Neural progenitor cell (in vitro differentiated cells): ENCODE data around the gene SSH3.

ENCODE experiments used
- CTCF ChIP-seq: fragments of 200-600 bp; sonication (generic); IDR thresholded peaks from 2 replicates; pipeline ENCODE4 v1.5.1; 2017; ENCODE audit warnings: antibody characterized with exemption, mild to moderate bottlenecking
- EZH2 ChIP-seq: fragments of 200-600 bp; sonication (generic); IDR thresholded peaks from 2 replicates; pipeline ENCODE4 v1.6.1; 2017; ENCODE audit warnings: antibody characterized with exemption, mild to moderate bottlenecking, moderate library complexity
- EZH2phosphoT487 ChIP-seq: fragments of 200-600 bp; sonication (generic); IDR thresholded peaks from 2 replicates; pipeline ENCODE4 v1.6.1; 2017; ENCODE audit warnings: antibody characterized with exemption

GRCh38 chr11:67322049-67322448 lies 18.7 kb downstream of the SSH3 start:
- TF ChIP-seq CTCF (no peak), EZH2phosphoT487 (no peak), EZH2 (no peak)
